ENCODE measurements around the gene NUFIP1.
"Not testable (repeated sequence)": the region's sequence is repeated elsewhere in the genome, so short reads cannot be mapped to it uniquely, and the experiment has no call there.

NUFIP1 gene

DNA sequence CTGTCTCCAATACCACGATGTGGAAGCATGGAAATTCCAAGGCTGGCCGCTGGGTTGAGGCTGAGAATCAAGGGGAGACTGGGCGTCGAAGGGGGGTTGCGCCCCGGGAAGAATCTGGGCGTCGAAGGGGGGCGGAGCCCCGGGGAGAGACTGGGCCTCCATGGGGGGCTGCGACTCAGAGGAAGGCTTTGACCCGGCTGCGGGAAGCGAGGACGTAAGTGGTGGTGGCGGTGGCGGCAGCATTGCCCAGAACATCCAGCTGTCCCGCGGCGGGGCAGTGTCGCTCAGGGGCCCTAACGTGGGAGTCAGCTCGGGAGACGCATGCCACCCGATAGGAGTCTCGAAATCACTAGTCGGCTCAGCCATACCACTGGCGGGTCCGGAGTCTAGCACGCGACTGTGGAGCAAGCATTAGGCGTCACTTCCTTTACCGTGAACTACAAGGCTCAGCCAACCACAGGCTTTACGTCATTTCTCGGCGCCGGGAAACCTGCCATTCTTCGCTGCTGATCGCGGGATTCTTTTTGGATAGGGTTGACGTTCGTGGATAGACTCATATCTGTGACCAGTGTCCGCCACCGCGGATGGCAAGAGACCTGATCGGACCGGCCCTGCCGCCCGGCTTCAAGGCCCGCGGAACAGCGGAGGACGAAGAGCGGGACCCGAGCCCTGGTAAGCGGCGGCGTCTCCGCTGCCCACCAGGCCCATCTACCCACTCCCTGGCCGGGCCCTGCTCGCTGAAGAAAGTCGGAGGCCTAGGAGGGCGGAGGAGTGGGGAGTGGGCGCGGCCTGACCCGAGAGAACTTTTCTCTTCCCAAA is at the start of gene NUFIP1, which contains the start of gene GPALPP1:
NUFIP1 (minus strand) TSS at position 401 of the 819 bp plus-strand sequence; CDS start at position 366, 35 bp downstream.
GPALPP1 (plus strand) TSS at position 468 of the 819 bp plus-strand sequence; CDS start at position 585, 117 bp downstream.
- peak; percentile 75 to 81 for DNase-seq (ENCODE audit: low read depth in 2 of 2)

DNA sequence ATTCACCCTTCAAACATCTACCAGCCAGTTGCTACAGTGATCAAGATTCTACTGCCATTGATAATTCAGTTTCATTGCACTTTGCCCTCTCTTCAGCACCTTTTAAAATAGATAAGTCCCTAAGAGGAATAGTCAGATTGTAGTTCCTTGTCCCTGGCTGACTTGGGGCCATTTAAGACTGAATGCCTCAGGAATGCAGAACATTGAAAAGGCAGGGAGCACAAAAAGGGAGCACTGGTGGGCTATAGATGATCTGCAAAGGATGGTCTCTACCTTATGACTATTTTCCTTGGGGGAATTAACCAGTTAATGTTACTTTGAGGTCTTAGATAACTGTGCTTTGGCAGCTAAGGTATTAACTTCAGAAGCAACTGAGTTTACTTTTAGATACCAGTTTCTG is 46.9 kb upstream of the NUFIP1 start:
- DNase-seq (ENCODE audit: low read depth in 2 of 2), result no peak

DNA sequence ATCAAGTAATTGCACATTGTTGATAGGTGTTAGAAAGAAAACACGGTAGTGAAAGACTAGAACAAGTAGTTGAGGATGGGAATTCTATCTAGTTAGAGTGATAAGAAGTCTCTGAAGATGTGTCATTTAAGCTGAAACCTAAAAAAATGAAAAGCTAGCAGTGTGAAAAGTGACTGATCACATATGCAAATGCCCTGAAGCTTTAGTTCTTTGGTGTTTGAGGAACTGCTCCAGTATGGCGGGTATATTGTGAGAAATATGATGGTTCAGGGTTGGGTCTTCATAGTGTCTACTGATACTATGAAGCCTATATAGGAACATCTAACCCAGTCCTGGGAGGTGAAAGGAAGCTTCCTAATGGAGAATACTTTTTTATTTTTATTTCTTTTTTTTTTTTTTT is 45.1 kb upstream of the NUFIP1 start:
- DNase-seq (ENCODE audit: low read depth in 2 of 2), result no peak

DNA sequence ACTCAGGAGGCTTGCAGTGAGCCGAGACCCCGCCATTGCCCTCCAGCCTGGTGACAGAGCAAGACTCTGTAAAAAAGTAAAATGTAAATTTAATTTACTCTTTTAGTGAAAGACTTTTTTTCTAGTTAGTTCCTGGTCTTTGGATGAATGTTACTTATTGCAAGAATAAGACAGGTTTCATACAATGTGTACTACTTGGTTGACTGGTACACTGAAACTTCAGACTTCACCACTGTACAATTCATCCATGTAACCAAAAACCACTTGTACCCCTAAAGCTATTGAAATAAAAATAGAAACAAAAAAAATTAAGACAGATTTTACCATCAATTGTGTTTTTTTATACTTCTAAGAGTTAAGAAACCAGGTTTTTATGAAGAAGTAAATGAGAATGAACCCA is 35.6 kb upstream of the NUFIP1 start:
- DNase-seq (ENCODE audit: low read depth in 2 of 2), result no peak

DNA sequence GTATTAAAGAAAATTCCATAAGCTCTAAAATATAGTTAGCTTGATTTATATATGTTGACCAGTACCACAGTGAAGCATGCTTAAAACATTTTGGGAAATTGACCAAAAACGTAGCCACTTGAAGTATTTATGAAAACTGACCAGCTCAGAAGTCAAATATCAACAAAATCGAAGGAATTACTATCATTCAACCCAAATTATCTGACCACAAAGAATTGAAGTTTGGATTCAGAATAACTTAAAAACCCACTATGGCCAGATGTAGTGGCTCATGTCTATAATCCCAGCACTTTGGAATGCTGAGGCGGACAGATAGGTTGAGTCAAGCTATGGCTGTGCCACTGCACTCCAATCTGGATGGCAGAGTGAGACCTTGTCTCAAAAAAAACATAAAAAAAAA is 32.0 kb upstream of the NUFIP1 start:
- no peak for DNase-seq (ENCODE audit: low read depth in 2 of 2)

DNA sequence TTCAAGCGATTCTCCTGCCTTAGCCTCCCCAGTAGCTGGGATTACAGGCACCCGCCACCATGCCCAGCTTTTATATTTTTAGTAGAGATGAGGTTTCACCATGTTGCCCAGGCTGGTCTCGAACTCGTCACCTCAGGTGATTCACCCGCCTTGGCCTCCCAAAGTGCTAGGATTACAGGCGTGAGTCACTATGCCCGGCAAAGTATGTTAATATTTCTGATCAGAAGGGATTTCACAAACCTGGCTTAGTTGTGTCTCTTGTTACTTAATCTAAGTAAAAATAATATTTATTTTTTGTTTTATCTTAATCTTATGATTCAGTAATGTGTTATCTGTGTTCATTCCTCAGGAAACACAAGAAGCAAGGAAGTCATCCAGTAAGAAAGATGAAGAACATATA is 30.7 kb upstream of the NUFIP1 start:
- DNase-seq (ENCODE audit: low read depth in 2 of 2), result not testable (repeated sequence)

DNA sequence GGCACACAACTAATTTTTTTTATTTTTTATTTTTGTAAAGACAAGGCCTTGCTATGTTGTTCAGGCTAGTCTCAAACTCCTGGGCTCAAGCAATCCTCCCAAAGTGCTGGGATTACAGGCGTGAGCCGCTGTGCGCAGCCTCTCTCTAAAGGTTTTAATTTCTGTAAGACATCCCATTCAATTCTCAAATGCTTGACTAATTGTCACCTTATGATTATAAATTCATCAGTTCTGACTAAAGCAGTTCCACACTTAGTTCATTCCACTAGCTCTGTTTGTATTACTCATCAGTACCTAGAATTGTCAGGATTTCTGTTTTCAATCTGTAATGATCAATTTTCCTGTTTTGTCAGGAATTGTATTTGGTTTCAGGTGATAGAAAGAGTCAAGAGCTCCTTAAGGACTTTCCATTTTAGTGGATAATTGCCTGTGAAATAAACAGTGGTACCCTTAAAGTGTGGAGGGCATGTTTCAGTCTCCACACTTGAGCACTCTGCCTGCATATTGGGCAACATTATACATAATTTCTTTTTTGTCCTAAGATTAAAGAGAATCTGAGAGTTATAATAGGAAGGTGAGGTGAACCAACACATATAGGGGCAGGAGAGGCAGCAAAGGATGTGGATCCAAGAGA is 27.6 kb upstream of the NUFIP1 start:
- no peak for DNase-seq (ENCODE audit: low read depth in 2 of 2)

- no peak for DNase-seq (ENCODE audit: low read depth in 2 of 2)
Measured at GRCh38 chr13:45015300-45015699, 26.0 kb upstream of the NUFIP1 start.

DNA sequence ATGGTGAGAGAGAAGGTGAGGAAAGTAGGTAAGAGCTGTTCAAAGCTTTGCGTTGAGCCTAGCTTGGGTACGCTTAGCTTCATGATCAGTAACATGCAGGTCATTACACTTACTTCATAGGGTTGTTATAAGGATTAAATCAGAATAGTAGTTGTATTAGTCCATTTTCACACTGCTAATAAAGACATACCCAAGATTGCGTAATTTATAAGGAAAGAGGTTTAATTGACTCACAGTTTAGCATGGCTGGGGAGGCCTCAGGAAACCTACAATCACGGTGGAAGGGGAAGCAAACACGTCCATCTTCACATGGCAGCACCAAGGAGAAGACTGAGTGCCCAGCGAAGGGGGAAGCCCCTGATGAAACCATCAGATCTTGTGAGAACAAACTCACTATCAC is 21.9 kb upstream of the NUFIP1 start:
- DNase-seq (ENCODE audit: low read depth in 2 of 2), result no peak

DNA sequence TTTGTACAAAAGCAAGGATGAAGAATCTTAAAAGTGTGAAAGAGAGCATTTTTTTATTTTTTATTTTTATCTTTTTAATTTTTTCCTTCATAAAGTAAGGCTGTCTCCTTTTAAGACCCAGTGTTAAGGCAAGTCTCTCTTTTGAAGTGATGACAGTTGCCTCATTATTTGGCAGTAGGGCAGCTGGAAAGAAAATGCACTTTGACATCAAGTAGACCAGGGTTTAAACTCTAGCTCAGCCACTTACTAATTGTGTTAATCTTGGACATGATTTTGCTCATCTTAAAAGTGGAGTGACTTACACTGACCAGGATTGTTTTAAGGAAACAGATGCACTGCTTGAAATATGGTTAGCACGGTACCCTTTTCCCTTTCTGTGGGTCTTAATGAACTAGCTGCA is 18.6 kb upstream of the NUFIP1 start:
- DNase-seq (ENCODE audit: low read depth in 2 of 2), result no peak

DNA sequence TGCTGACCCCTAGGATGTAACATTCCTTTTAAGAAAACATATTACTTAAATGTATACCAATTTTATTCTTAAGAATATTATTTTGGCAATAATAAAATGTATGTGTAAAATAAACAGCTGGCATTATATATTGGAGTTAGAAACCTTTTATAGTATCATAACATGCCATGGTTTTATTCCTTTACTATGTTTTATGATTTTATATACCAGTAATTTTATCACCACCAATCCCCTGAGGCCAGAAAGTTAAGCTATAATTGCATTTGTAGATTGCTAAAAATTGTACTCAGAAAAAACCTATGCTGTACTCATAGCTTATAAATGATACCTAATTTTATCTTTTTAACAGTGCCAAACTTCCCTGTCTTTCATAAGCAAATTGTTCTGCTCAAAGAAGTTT is 18.0 kb upstream of the NUFIP1 start:
- DNase-seq (ENCODE audit: low read depth in 2 of 2), result no peak

DNA sequence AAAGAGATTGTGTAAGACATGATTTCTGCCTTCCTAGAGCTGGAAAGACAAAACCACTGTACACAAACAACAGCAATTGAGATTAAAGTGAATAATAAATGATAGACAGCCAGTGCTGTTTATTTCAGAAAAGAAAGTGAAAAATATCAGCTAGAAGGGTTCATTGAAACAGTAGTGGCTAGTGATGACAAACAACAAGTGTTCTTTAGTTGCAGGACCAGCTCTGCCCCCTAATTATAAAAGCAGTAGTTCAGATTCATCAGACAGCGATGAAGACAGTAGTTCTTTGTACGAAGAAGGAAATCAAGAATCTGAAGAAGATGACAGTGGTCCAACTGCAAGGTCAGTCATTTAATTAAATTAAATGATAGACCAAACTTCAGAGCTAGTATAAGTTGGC is 14.8 kb upstream of the NUFIP1 start:
- DNase-seq (ENCODE audit: low read depth in 2 of 2), result no peak

DNA sequence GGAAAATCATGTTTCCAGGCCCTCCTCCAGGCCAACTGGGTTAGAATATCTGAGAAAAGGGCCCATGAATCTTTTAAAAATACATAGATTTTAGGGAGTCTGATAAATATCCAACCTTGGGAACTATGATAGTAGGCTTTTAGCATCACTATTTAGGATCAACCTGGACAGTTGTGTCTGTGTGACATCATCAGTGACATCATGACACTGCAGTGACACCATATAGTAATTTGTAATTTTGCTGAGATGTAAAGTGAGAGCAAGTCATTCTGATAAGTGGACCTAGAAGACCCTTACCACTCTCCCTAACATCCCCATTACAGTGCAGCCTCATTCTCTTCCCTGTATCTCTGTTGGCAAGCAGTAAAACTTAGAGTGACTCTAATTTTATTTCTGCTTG is 14.1 kb upstream of the NUFIP1 start:
- DNase-seq (ENCODE audit: low read depth in 2 of 2), result no peak

GRCh38 chr13:44989941-44990340 is 670 bp upstream of the NUFIP1 start:
- DNase-seq (ENCODE audit: low read depth in 2 of 2), result no peak

DNA sequence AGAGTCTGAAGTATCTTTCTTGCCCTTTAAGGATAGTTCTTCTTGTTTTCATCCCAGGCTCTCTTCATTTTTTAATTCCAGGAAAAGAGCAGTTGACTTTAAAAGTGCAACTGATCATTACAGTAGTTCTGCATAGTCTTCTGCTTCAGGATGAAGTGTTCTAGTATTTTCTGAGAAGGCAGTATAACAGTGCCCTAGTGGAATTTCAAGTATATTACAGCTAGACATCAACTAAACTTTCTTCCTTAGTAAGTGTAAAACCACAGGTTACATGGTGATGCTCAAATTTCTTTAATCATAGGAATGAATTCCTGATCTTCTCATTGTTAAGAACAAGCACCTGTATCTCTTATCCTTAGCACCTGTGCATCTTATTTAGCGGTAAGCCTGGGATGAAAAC is 10.9 kb downstream of the NUFIP1 start:
- no peak for DNase-seq (ENCODE audit: low read depth in 2 of 2)

DNA sequence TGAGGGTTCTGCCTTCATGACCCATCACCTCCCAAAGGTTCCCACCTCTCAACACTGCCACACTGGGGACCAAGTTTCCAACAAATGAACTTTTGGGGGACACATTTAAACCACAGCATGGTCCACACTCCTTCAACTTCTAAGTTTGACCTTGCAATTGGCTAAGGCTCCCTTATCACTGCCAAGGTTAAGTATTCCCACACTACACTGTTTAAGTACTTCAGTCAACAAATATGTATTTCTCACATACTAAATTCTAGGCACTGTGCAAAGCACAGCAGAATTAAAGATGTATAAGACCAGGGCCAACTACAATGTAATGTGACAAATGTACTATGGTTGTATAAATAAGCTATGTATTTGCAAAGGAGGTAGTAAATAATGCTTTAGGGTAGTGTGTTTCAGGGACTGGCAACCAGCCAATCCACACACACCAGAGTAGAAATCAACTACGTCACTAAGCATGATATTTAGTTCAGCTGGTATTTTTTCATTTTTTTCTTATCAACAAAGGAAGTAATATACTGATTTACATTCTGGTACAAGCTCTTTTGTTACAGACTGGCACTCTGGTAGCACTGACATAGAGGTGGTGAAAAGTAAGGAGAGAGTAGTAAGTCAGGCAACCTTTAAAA is 12.2 kb downstream of the NUFIP1 start:
- no peak for DNase-seq (ENCODE audit: low read depth in 2 of 2)

- no peak for DNase-seq (ENCODE audit: low read depth in 2 of 2)
Measured at GRCh38 chr13:44976196-44976595, 13.1 kb downstream of the NUFIP1 start.

GRCh38 chr13:44974056-44974793 is 15.0 kb downstream of the NUFIP1 start:
- DNase-seq (ENCODE audit: low read depth in 2 of 2), result peak in 1 of 2 experiments; percentile 19

- no peak for DNase-seq (ENCODE audit: low read depth in 2 of 2)
Measured at GRCh38 chr13:44972956-44973581, 16.2 kb downstream of the NUFIP1 start.

GRCh38 chr13:44971656-44972595 is 17.3 kb downstream of the NUFIP1 start:
- no peak for DNase-seq (ENCODE audit: low read depth in 2 of 2)
